SU-DHL-6 (cell line): ENCODE data around the gene NASP.

Experiments
- CTCF ChIP-seq: fragments of 200-600 bp; sonication (generic); IDR thresholded peaks from one replicate; pipeline ENCODE4 v1.5.1; 2017; ENCODE audit warnings: antibody characterized with exemption, mild to moderate bottlenecking, low read length, moderate library complexity; ENCODE audit not compliant: insufficient read depth, poor library complexity, severe bottlenecking
- EZH2phosphoT487 ChIP-seq: fragments of 200-600 bp; sonication (generic), shearing (Covaris generic); conservative IDR thresholded peaks from 2 replicates; pipeline ENCODE4 v1.6.1; 2018; ENCODE audit warnings: mild to moderate bottlenecking, antibody characterized with exemption, low read length, moderate library complexity, mixed read lengths

GRCh38 chr1:45585110-45585426, 1.2 kb downstream of the NASP start:
- TF ChIP-seq CTCF (no peak), EZH2phosphoT487 (no peak)
